GM12892 (cell line): ENCODE results near the gene SLC16A8.

ENCODE experiments used
- POLR2A ChIP-seq: IDR thresholded peaks from 2 replicates; pipeline ENCODE4 v1.6.1; 2011; ENCODE audit warnings: low read depth, low read length, control low read depth
- POLR2AphosphoS5 ChIP-seq: IDR thresholded peaks from 2 replicates; pipeline ENCODE4 v1.6.1; 2011; ENCODE audit warnings: low read depth, low read length, control low read depth

DNA sequence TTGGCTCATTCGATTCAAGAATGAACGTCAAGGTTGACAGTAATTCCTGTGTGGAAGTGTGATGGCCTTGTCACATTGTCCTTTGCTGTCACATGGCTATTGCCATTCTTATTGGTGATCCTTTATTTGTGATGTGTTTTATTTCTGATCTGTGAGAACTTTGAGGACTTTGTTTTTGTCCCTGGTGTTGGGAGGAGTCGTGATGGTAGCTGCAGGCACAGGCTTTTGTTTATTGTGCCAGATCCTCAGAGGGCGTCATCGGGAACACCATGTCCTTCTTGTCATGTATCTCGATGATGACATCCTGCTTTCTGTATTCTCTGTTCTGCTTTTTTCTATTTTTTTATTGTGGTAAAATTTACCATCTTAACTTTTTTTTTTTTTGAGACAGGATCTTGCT lies 21.2 kb downstream of the SLC16A8 start:
- TF ChIP-seq POLR2A (no peak), POLR2AphosphoS5 (no peak)
